ENCODE results near the gene DNAJB6. TPM values are rescaled to one million over a fixed set of nuclear protein-coding genes. Genes with fewer than 3 reads are reported as not detected.

The DNAJB6 gene
- total and polyA plus RNA-seq, 2 donors (not counting 3 experiments of a cell fraction or from before 2014, with no cell fraction given) = 69.6 to 135 TPM

GRCh38 chr7:157358041-157358752 lies 21.4 kb downstream of the DNAJB6 start:
- Histone ChIP-seq H3K9me1 (replicated peaks; ENCODE audit: control insufficient read depth, extremely low read depth, insufficient read depth, low read length) (no peaks in the 10 kb centered on the region), H2AFZ (ENCODE audit: low read depth, low read length) (no peak overlapping the region), H3K9me3 (replicated peaks; ENCODE audit: control insufficient read depth, insufficient read depth, low read length) (no peaks in the 10 kb centered on the region), H3K27me3 (ENCODE audit: control insufficient read depth in 2 of 2, insufficient read depth in 2 of 2, low read length in 2 of 2) (no peaks in the 10 kb centered on the region), H4K20me1 (replicated peaks; ENCODE audit: control insufficient read depth, extremely low read depth, insufficient read depth, low read length) (peaks cover 3% of the 10 kb centered on the region), H3K27ac (ENCODE audit: insufficient read depth, low read depth, low read length) (no peak overlapping the region), H3K79me2 (ENCODE audit: control insufficient read depth, insufficient read depth, low read length) (peaks cover 98% of the 10 kb centered on the region), H3K4me2 (ENCODE audit: insufficient read depth, low read length) (no peak overlapping the region), H3K36me3 (ENCODE audit: control insufficient read depth in 2 of 2, extremely low read depth in 1 of 2, insufficient read depth in 2 of 2, low read length in 2 of 2) (peaks cover 4 to 18% of the 10 kb centered on the region in 2 experiments), H3K9ac (replicated peaks; ENCODE audit: extremely low read depth, insufficient read depth, low read length) (no peak overlapping the region), H3K4me1 (ENCODE audit: control insufficient read depth, extremely low read depth, insufficient read depth, low read length) (no peaks in the 10 kb centered on the region), H3K4me3 (replicated peaks in 1 of 3; ENCODE audit: insufficient read depth in 1 of 3, low read depth in 1 of 3, low read length in 3 of 3) (no peak overlapping the region)
- DNase-seq (ENCODE audit: low read depth, low spot score) (no peak), FAIRE-seq (no peak)
- TF ChIP-seq CTCF (IDR thresholded peaks at IDR 0.05; ENCODE audit: extremely low read depth in 1 of 2, insufficient read depth in 1 of 2, low read depth in 1 of 2, low read length in 2 of 2) (no peak), MAX (IDR thresholded peaks at IDR 0.05; ENCODE audit: insufficient read depth, insufficient read length) (no peak), EZH2 (IDR thresholded peaks at IDR 0.05; ENCODE audit: borderline replicate concordance, low read depth, low read length, severe bottlenecking) (no peak), JUN (IDR thresholded peaks at IDR 0.05; ENCODE audit: borderline replicate concordance, insufficient read depth, insufficient read length, low read depth) (no peak), POLR2A (IDR thresholded peaks at IDR 0.05; ENCODE audit: low read depth, low read length) (no peak), POLR2AphosphoS5 (IDR thresholded peaks at IDR 0.05; ENCODE audit: insufficient read depth, low read depth, low read length) (no peak), FOS (IDR thresholded peaks at IDR 0.05; ENCODE audit: borderline replicate concordance, insufficient read depth, low read length) (no peak), MYC (IDR thresholded peaks at IDR 0.05; ENCODE audit: low read depth, low read length) (no peak), GATA2 (IDR thresholded peaks at IDR 0.05; ENCODE audit: insufficient read depth, insufficient read length, low read depth, low read length) (no peak)
- ChIA-PET POLR2A (no interaction called here), CTCF (no interaction called here)
- BruUV-seq (replicated peaks) = no TSS peak
- intact Hi-C loops (cut with micrococcal nuclease) (no loop called here), dilution Hi-C loops (cut with MboI; ENCODE audit: extremely low pct_ligation_motif_present, low sequenced_read_pairs) (no loop called here)
